ENCODE measurements around the gene PEX10. TPM values are rescaled to one million over a fixed set of nuclear protein-coding genes. Genes with fewer than 3 reads are reported as not detected.

PEX10 gene
- total RNA-seq, 1 experiment from 2014 or later = 27.6 TPM

- no peak for DNase-seq (ENCODE audit: low spot score)
- Histone ChIP-seq H3K4me3 (ENCODE audit: low read depth, low read length, poor library complexity, severe bottlenecking) (no peak overlapping the region), H3K27ac (ENCODE audit: low read depth, low read length, poor library complexity, severe bottlenecking) (no peak overlapping the region), H3K36me3 (ENCODE audit: insufficient read depth, low read length, poor library complexity, severe bottlenecking) (no peaks in the 10 kb centered on the region), H3K9me3 (ENCODE audit: low read depth, low read length, poor library complexity, severe bottlenecking) (no peaks in the 10 kb centered on the region), H3K4me1 (ENCODE audit: insufficient read depth, low read length, poor library complexity, severe bottlenecking) (no peaks in the 10 kb centered on the region), H3K27me3 (replicated peaks; ENCODE audit: insufficient read depth, low read depth, low read length, poor library complexity) (peaks cover 11% of the 10 kb centered on the region)
- ChIA-PET CTCF (no interaction called here), POLR2A (ENCODE audit: low non-redundant PET) (no interaction called here)
- TF ChIP-seq EZH2 (IDR thresholded peaks at IDR 0.05; ENCODE audit: borderline replicate concordance, low read depth, low read length, poor library complexity, severe bottlenecking) = no peak
- no peak for TF ChIP-seq CTCF (conservative IDR thresholded peaks at IDR 0.05; ENCODE audit: low read depth, low read length)
- no TSS peak for BruUV-seq (replicated peaks)
- intact Hi-C loops (cut with micrococcal nuclease; ENCODE audit: unreplicated experiment) = no loop called here
These were observed 43.4 kb upstream of the PEX10 start for GRCh38 chr1:2455757-2456156.

GRCh38 chr1:2454227-2454626 is 41.9 kb upstream of the PEX10 start:
- POLR2A ChIA-PET (ENCODE audit: low non-redundant PET) = no interaction called here
- Histone ChIP-seq H3K4me1 (ENCODE audit: insufficient read depth, low read length, poor library complexity, severe bottlenecking) (no peaks in the 10 kb centered on the region), H3K36me3 (ENCODE audit: insufficient read depth, low read length, poor library complexity, severe bottlenecking) (no peaks in the 10 kb centered on the region), H3K9me3 (ENCODE audit: low read depth, low read length, poor library complexity, severe bottlenecking) (no peaks in the 10 kb centered on the region), H3K27ac (ENCODE audit: low read depth, low read length, poor library complexity, severe bottlenecking) (no peak overlapping the region), H3K4me3 (ENCODE audit: low read depth, low read length, poor library complexity, severe bottlenecking) (no peak overlapping the region), H3K27me3 (replicated peaks; ENCODE audit: insufficient read depth, low read depth, low read length, poor library complexity) (peaks cover 11% of the 10 kb centered on the region)
- CTCF ChIA-PET = no interaction called here
- no peak for DNase-seq (ENCODE audit: low spot score)
- intact Hi-C loops (cut with micrococcal nuclease; ENCODE audit: unreplicated experiment) = no loop called here
- no TSS peak for BruUV-seq (replicated peaks)
- TF ChIP-seq CTCF (conservative IDR thresholded peaks at IDR 0.05; ENCODE audit: low read depth, low read length) (no peak), EZH2 (IDR thresholded peaks at IDR 0.05; ENCODE audit: borderline replicate concordance, low read depth, low read length, poor library complexity, severe bottlenecking) (no peak)

GRCh38 chr1:2452932-2453315 is 40.6 kb upstream of the PEX10 start:
- intact Hi-C loops (cut with micrococcal nuclease; ENCODE audit: unreplicated experiment) = no loop called here
- no peaks in the 10 kb centered on the region for H3K36me3 ChIP-seq (ENCODE audit: insufficient read depth, low read length, poor library complexity, severe bottlenecking)
- no peaks in the 10 kb centered on the region for H3K4me1 ChIP-seq (ENCODE audit: insufficient read depth, low read length, poor library complexity, severe bottlenecking)
- POLR2A ChIA-PET (ENCODE audit: low non-redundant PET) = no interaction called here
- H3K9me3 ChIP-seq (ENCODE audit: low read depth, low read length, poor library complexity, severe bottlenecking) = no peaks in the 10 kb centered on the region
- CTCF ChIA-PET = no interaction called here
- no peak overlapping the region for H3K27ac ChIP-seq (ENCODE audit: low read depth, low read length, poor library complexity, severe bottlenecking)
- H3K4me3 ChIP-seq (ENCODE audit: low read depth, low read length, poor library complexity, severe bottlenecking) = no peak overlapping the region
- DNase-seq (ENCODE audit: low spot score) = no peak
- no peak for TF ChIP-seq EZH2 (IDR thresholded peaks at IDR 0.05; ENCODE audit: borderline replicate concordance, low read depth, low read length, poor library complexity, severe bottlenecking)
- TF ChIP-seq CTCF (conservative IDR thresholded peaks at IDR 0.05; ENCODE audit: low read depth, low read length) = no peak
- peaks cover 8% of the 10 kb centered on the region for H3K27me3 ChIP-seq (replicated peaks; ENCODE audit: insufficient read depth, low read depth, low read length, poor library complexity)
- no TSS peak for BruUV-seq (replicated peaks)

Measured in A673 (cell line).